ENCODE results near the gene AKR7A3. TPM values are rescaled to one million over a fixed set of nuclear protein-coding genes. Genes with fewer than 3 reads are reported as not detected.
"Not testable (repeated sequence)": the region's sequence is repeated elsewhere in the genome, so short reads cannot be mapped to it uniquely, and the experiment has no call there.

AKR7A3 gene
- total RNA-seq, 1 experiment from 2014 or later = 0.40 TPM

- H2AFZ ChIP-seq (ENCODE audit: low read length) = no peak overlapping the region
- H3K4me3 ChIP-seq (ENCODE audit: low read length) = no peak overlapping the region
- H3F3A ChIP-seq (ENCODE audit: low read length, unreplicated experiment) = no peaks in the 10 kb centered on the region
- BruUV-seq (replicated peaks) = no TSS peak
- no peaks in the 10 kb centered on the region for H3K9me3 ChIP-seq (ENCODE audit: low read length)
- H3K27me3 ChIP-seq (ENCODE audit: low read length) = no peaks in the 10 kb centered on the region
- 0 out of 2 replicates have a peak, but pooled peaks cover 8% of the 10 kb centered on the region for H4K20me1 ChIP-seq (ENCODE audit: low read length)
- H3K4me1 ChIP-seq (ENCODE audit: insufficient read depth, low read length) = peaks cover 13% of the 10 kb centered on the region; the same call in 1 of the 2 replicates
- no peak overlapping the region for H3K4me2 ChIP-seq (ENCODE audit: low read length)
- peaks cover 36% of the 10 kb centered on the region for H3K79me2 ChIP-seq (ENCODE audit: low read length)
- CTCF ChIA-PET = no interaction called here
- no peaks in the 10 kb centered on the region for H3K9me2 ChIP-seq (replicated peaks; ENCODE audit: low read length)
- no peak overlapping the region for H3K27ac ChIP-seq (ENCODE audit: low read length)
- TF ChIP-seq, protein P1, sequence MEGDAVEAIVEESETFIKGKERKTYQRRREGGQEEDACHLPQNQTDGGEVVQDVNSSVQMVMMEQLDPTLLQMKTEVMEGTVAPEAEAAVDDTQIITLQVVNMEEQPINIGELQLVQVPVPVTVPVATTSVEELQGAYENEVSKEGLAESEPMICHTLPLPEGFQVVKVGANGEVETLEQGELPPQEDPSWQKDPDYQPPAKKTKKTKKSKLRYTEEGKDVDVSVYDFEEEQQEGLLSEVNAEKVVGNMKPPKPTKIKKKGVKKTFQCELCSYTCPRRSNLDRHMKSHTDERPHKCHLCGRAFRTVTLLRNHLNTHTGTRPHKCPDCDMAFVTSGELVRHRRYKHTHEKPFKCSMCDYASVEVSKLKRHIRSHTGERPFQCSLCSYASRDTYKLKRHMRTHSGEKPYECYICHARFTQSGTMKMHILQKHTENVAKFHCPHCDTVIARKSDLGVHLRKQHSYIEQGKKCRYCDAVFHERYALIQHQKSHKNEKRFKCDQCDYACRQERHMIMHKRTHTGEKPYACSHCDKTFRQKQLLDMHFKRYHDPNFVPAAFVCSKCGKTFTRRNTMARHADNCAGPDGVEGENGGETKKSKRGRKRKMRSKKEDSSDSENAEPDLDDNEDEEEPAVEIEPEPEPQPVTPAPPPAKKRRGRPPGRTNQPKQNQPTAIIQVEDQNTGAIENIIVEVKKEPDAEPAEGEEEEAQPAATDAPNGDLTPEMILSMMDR (conservative IDR thresholded peaks at IDR 0.05; ENCODE audit: low read depth, low read length) = no peak
- intact Hi-C loops (cut with micrococcal nuclease) = no loop called here
- DNase-seq (no peak), ATAC-seq (no peak)
- H3K36me3 ChIP-seq (ENCODE audit: low read depth, low read length) = peaks cover 37% of the 10 kb centered on the region; the same call in 1 of the 2 replicates
- H3K9ac ChIP-seq (ENCODE audit: low read length) = no peak overlapping the region
- POLR2A ChIA-PET (ENCODE audit: unreplicated experiment) = interaction anchor here (0.6 kb wide), 1 partner anchor 10 kb away, joined by 5 read pairs; no protein-coding TSS in a partner anchor
These were observed 18.4 kb upstream of the AKR7A3 start for GRCh38 chr1:19306941-19307340.

GRCh38 chr1:19305880-19306279, 17.3 kb upstream of the AKR7A3 start:
- ATAC-seq (no peak), DNase-seq (no peak)
- Histone ChIP-seq H3K27ac (ENCODE audit: low read length) (no peak overlapping the region), H3K9me2 (replicated peaks; ENCODE audit: low read length) (no peaks in the 10 kb centered on the region), H3K9ac (ENCODE audit: low read length) (no peak overlapping the region), H3K4me3 (ENCODE audit: low read length) (no peak overlapping the region), H3K27me3 (ENCODE audit: low read length) (no peaks in the 10 kb centered on the region), H4K20me1 (ENCODE audit: low read length) (0 out of 2 replicates have a peak, but pooled peaks cover 8% of the 10 kb centered on the region), H3F3A (ENCODE audit: low read length, unreplicated experiment) (no peaks in the 10 kb centered on the region), H3K36me3 (ENCODE audit: low read depth, low read length) (peaks cover 37% of the 10 kb centered on the region; the same call in 1 of the 2 replicates), H3K9me3 (ENCODE audit: low read length) (no peaks in the 10 kb centered on the region), H3K4me1 (ENCODE audit: insufficient read depth, low read length) (peaks cover 7% of the 10 kb centered on the region; the same call in 1 of the 2 replicates), H3K79me2 (ENCODE audit: low read length) (peaks cover 26% of the 10 kb centered on the region), H2AFZ (ENCODE audit: low read length) (no peak overlapping the region), H3K4me2 (ENCODE audit: low read length) (no peak overlapping the region)
- POLR2A ChIA-PET (ENCODE audit: unreplicated experiment) = no interaction called here
- CTCF ChIA-PET = no interaction called here
- no peak for TF ChIP-seq EZH2phosphoT487 (IDR thresholded peaks at IDR 0.05; ENCODE audit: borderline replicate concordance, low read length)
- BruUV-seq (replicated peaks) = no TSS peak
- intact Hi-C loops (cut with micrococcal nuclease) = no loop called here

DNA sequence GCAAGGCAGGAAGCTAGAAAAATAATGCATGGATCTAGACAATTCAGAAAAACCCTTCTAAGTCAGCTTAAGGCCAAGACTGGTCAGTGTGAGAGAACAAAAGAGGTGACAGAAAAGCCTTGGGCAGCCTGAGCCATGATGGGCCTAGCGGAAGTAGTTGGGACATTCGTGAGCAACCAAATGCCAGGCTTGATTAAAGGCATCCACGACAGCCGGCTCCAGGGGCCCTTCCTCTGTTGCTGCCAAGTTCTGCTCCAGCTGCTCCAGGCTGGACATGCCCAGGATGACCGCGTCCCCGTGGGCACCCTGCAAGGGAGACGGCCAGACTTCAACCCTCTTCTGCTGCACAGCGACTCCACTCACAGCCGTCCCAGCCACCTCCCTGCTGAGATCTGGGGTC, 15.5 kb upstream of the AKR7A3 start:
- H3K4me2 ChIP-seq (ENCODE audit: low read length); intact Hi-C loops (cut with micrococcal nuclease); DNase-seq; POLR2A ChIA-PET (ENCODE audit: unreplicated experiment); H3K4me3 ChIP-seq (ENCODE audit: low read length); CTCF ChIA-PET; H3K27ac ChIP-seq (ENCODE audit: low read length); H3K79me2 ChIP-seq (ENCODE audit: low read length); H4K20me1 ChIP-seq (ENCODE audit: low read length); H2AFZ ChIP-seq (ENCODE audit: low read length); H3K9ac ChIP-seq (ENCODE audit: low read length); H3K4me1 ChIP-seq (ENCODE audit: insufficient read depth, low read length); H3K9me3 ChIP-seq (ENCODE audit: low read length); BruUV-seq (replicated peaks); H3K27me3 ChIP-seq (ENCODE audit: low read length); H3K9me2 ChIP-seq (replicated peaks; ENCODE audit: low read length); H3F3A ChIP-seq (ENCODE audit: low read length, unreplicated experiment); ATAC-seq: not testable (repeated sequence)
- peaks cover 37% of the 10 kb centered on the region; the same call in 1 of the 2 replicates for H3K36me3 ChIP-seq (ENCODE audit: low read depth, low read length)

DNA sequence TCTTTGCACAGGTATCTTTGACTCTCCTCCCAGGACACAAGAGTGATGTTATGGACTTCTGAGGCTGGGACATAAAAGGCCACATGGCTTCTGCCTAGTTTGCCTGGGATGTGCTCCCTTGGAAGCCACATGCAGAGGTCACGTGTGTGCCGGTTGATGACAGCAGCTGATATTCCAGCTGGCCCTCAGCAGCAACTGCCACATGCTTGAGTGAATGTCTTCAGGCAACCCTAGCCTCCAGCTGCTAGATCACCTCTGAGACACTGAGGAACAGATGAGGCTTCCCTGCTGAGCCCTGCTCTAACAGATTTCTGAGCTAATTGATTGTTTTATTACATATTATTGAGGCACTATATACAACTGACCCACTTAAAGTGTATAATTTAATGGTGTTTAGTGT, 11.6 kb upstream of the AKR7A3 start:
- Histone ChIP-seq H3K4me2 (ENCODE audit: low read length) (no peak overlapping the region), H2AFZ (ENCODE audit: low read length) (no peak overlapping the region), H3K36me3 (ENCODE audit: low read depth, low read length) (peaks cover 19% of the 10 kb centered on the region), H4K20me1 (ENCODE audit: low read length) (no peaks in the 10 kb centered on the region), H3F3A (ENCODE audit: low read length, unreplicated experiment) (no peaks in the 10 kb centered on the region), H3K27me3 (ENCODE audit: low read length) (no peaks in the 10 kb centered on the region), H3K27ac (ENCODE audit: low read length) (no peak overlapping the region), H3K4me3 (ENCODE audit: low read length) (no peak overlapping the region), H3K9me3 (ENCODE audit: low read length) (no peaks in the 10 kb centered on the region), H3K9ac (ENCODE audit: low read length) (no peak overlapping the region), H3K4me1 (ENCODE audit: insufficient read depth, low read length) (no peaks in the 10 kb centered on the region), H3K79me2 (ENCODE audit: low read length) (no peaks in the 10 kb centered on the region), H3K9me2 (replicated peaks; ENCODE audit: low read length) (no peaks in the 10 kb centered on the region)
- ATAC-seq (no peak), DNase-seq (no peak)
- BruUV-seq (replicated peaks) = no TSS peak
- TF ChIP-seq EZH2 (IDR thresholded peaks at IDR 0.05; ENCODE audit: low read length, unreplicated experiment) = no peak
- TF ChIP-seq EZH2phosphoT487 (IDR thresholded peaks at IDR 0.05; ENCODE audit: borderline replicate concordance, low read length) = no peak
- intact Hi-C loops (cut with micrococcal nuclease) = no loop called here
- ChIA-PET POLR2A (ENCODE audit: unreplicated experiment) (no interaction called here), CTCF (no interaction called here)

Measured in PC-3 (cell line).